Measurements from ENCODE around the gene OR8K5. TPM values are rescaled to one million over a fixed set of nuclear protein-coding genes. Genes with fewer than 3 reads are reported as not detected.

OR8K5 gene
- total and polyA plus RNA-seq, 8 donors, result not detected

- DNase-seq, result no peak
- Histone ChIP-seq H3K27me3 (no peaks in the 10 kb centered on the region), H3K36me3 (no peaks in the 10 kb centered on the region), H3K4me1 (no peaks in the 10 kb centered on the region), H3K27ac (no peak overlapping the region), H3K4me3 (no peak overlapping the region), H3K9me3 (peaks cover 0 to 12% of the 10 kb centered on the region in 2 donors)
- no peak for TF ChIP-seq CTCF (IDR thresholded peaks at IDR 0.05)
- intact Hi-C loops (cut with DNase I), result no loop called here
- ATAC-seq, result no peak
Measured at GRCh38 chr11:56183459-56183858, 23.3 kb upstream of the OR8K5 start.

DNA sequence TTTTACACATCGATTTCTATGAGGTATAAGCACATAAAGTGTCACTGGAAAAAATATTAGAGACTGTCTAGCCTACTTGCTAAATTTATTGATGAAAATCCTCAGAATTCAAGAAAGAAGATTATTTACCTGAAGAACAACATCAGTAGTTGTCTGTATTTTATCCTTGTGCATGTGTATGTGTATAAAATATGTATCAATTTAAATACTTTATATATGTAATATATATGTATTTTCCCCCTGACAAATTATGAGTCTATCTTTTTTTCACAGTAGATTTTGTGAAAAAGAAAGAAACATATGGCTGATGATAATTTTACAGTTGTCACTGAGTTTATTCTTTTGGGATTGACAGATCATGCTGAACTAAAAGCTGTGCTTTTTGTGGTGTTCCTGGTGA, 16.2 kb upstream of the OR8K5 start, which contains the start of gene OR5J2:
Gene OR5J2, plus strand, starts transcription at position 301 of the 400 bp plus-strand sequence. Its CDS starts 0 bp downstream, at position 301.
- no peak within 1 kb of the TSS for H3K27ac ChIP-seq
- no peak for TF ChIP-seq CTCF (IDR thresholded peaks at IDR 0.05)
- ATAC-seq, result no peak

GRCh38 chr11:56172256-56172830, 12.2 kb upstream of the OR8K5 start:
- Histone ChIP-seq H3K9me3 (no peaks in the 10 kb centered on the region), H3K27ac (no peak overlapping the region), H3K4me1 (no peaks in the 10 kb centered on the region), H3K36me3 (no peaks in the 10 kb centered on the region), H3K27me3 (no peaks in the 10 kb centered on the region), H3K4me3 (no peak overlapping the region)
- ATAC-seq (no peak), DNase-seq (no peak)
- intact Hi-C loops (cut with DNase I), result no loop called here
- no peak for TF ChIP-seq CTCF (IDR thresholded peaks at IDR 0.05)

More for the DNA sequence above, 16.2 kb upstream of the OR8K5 start, which contains the start of gene OR5J2:
- no peak for DNase-seq
- Histone ChIP-seq H3K4me1 (no peaks in the 10 kb centered on the region), H3K36me3 (no peaks in the 10 kb centered on the region), H3K9me3 (peaks cover 0 to 12% of the 10 kb centered on the region in 2 donors), H3K27me3 (no peaks in the 10 kb centered on the region), H3K4me3 (no peak within 1 kb of the TSS)
- intact Hi-C loops (cut with DNase I), result no loop called here

DNA sequence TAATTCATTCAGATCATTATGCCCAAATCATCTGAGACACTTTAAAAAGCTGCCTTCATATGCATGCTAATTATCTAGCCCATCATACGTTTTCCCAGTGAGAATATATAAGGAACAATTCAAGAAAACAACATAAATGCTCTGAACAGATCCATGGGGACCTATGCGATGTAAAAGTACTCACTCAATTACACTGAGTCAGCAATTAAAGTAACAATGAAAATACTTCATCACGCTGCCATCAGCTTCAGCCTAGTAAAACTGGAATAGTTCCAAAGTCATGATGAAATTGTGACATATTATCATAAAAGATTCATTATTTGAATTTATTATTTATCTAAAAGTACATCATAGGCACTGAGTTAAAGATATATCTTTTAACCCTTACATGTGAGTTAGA, 3.7 kb upstream of the OR8K5 start:
- no peak for TF ChIP-seq CTCF (IDR thresholded peaks at IDR 0.05)
- no peaks in the 10 kb centered on the region for H3K4me1 ChIP-seq
- H3K4me3 ChIP-seq, result no peak overlapping the region
- DNase-seq, result no peak
- no peaks in the 10 kb centered on the region for H3K36me3 ChIP-seq
- H3K9me3 ChIP-seq, result peaks cover 0 to 6% of the 10 kb centered on the region in 2 donors
- no peak overlapping the region for H3K27ac ChIP-seq
- intact Hi-C loops (cut with DNase I), result no loop called here
- no peaks in the 10 kb centered on the region for H3K27me3 ChIP-seq
- ATAC-seq, result no peak

GRCh38 chr11:56152333-56152732, 7.8 kb downstream of the OR8K5 start:
- no peak overlapping the region for H3K27ac ChIP-seq
- no peaks in the 10 kb centered on the region for H3K4me1 ChIP-seq
- H3K36me3 ChIP-seq, result no peaks in the 10 kb centered on the region
- H3K4me3 ChIP-seq, result no peak overlapping the region
- no peak for TF ChIP-seq CTCF (IDR thresholded peaks at IDR 0.05)
- no peak for DNase-seq
- no peaks in the 10 kb centered on the region for H3K27me3 ChIP-seq
- H3K9me3 ChIP-seq, result peaks cover 0 to 43% of the 10 kb centered on the region in 2 donors
- no peak for ATAC-seq
- intact Hi-C loops (cut with DNase I), result no loop called here

All from left lung (tissue), 10 donors.